22Rv1 (cell line): Measurements from ENCODE around the gene SLC47A1.

Source experiments
- CTCF ChIP-seq: fragments of 450-650 bp; IDR thresholded peaks from 2 replicates; pipeline ENCODE4 v1.5.1; 2017; ENCODE audit warnings: mild to moderate bottlenecking
- ZFX ChIP-seq: fragments of 450-650 bp; IDR thresholded peaks from 2 replicates; pipeline ENCODE4 v1.6.1; 2017; ENCODE audit warnings: antibody characterized with exemption, borderline replicate concordance

GRCh38 chr17:19567216-19568015, 33.8 kb downstream of the SLC47A1 start:
- TF ChIP-seq CTCF (0 out of 2 replicates have a peak, but pooled peaks have one; percentile 6), ZFX (no peak)
